NCI-H187 treated with DMSO at 0.1 percent for 48 hours (cell line): ENCODE results near the gene CYBA.
"Not testable (repeated sequence)": the region's sequence is repeated elsewhere in the genome, so short reads cannot be mapped to it uniquely, and the experiment has no call there.

Source experiments
- DNase-seq: peaks from one replicate; lab custom pipeline; 2025; lab: John Stamatoyannopoulos, UW

The CYBA gene

DNA sequence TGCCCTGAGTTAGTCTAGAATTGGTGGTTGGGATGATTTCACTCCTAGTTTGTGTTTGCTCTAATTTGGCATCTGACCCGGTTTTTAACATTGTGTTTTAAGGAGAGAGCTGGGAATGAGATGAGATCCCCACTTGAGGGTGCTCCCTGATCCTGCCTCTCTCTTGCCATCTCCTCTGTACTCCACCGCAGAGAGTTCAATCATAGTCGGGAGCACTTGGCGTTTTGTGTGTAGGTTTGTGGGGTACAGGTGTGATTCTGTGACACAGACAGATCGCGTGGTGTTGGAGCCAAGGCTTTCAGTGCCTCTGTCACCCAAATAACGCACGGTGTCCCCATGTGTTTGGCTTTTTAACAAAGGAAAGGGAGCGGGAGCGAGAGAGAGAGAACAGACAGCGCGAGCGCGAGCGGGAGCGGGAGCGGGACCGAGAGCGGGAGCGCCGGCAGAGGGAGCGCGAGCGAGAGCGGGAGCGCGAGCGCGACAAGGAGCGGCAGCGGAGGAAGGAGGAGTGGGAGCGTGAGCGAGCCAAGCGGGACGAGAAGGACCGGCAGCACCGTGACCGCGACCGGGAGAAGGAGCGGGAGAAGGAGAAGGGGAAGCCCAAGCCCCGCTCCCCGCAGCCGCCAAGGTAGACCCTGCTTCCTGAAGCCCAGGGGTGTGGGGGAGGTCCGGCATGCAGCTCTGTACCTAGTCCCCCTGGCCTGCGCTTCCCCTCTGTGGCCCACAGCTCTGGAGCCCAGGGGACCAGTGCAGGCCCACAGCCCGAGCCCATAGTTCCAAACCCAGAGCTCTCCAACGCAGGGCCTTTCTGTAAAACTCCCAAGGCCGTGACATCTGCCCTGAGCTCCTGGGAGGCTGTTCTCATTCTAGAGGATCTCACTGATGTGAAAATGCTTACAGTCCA, 39.7 kb downstream of the CYBA start:
- no peak for DNase-seq

DNA sequence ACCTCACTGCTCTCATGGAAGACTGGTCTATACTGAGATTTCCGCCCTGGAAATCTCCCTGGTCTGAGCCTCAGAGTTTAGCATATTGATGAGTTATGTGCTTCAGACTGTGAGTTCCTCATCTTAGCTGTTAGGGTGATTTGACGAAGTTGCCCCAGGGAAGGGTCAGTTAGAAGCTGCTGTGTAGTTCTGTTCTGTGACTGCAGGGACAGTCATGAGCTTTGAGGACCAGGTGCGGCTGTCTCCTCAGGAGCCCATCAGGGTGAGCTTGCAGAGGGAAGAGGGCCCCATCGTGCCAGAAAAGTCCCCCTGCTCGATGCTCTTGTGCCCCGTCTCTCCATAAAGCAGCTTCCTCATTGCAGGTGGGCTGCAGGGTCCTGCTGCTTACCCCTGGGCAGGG, 40.8 kb downstream of the CYBA start:
- DNase-seq = no peak

DNA sequence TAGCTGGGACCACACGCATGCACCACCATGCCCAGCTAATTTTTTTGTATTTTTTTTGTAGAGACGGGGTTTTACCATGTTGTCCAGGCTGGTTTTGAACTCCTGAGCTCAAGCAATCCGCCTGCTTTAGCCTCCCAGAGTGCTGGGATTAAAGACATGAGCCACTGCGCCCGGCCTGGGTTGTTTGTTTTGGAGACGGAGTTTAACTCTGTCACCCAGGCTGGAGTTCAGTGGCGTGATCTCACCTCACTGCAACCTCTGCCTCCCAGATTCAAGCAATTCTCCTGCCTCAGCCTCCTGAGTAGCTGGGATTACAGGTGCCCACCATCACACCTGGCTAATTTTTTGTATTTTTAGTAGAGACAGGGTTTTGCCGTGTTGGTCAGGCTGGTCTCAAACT, 41.4 kb downstream of the CYBA start:
- not testable (repeated sequence) for DNase-seq

GRCh38 chr16:88608076-88608475, 42.8 kb downstream of the CYBA start:
- DNase-seq = no peak

- DNase-seq = no peak
These were observed 44.6 kb downstream of the CYBA start for GRCh38 chr16:88606148-88606757.

DNA sequence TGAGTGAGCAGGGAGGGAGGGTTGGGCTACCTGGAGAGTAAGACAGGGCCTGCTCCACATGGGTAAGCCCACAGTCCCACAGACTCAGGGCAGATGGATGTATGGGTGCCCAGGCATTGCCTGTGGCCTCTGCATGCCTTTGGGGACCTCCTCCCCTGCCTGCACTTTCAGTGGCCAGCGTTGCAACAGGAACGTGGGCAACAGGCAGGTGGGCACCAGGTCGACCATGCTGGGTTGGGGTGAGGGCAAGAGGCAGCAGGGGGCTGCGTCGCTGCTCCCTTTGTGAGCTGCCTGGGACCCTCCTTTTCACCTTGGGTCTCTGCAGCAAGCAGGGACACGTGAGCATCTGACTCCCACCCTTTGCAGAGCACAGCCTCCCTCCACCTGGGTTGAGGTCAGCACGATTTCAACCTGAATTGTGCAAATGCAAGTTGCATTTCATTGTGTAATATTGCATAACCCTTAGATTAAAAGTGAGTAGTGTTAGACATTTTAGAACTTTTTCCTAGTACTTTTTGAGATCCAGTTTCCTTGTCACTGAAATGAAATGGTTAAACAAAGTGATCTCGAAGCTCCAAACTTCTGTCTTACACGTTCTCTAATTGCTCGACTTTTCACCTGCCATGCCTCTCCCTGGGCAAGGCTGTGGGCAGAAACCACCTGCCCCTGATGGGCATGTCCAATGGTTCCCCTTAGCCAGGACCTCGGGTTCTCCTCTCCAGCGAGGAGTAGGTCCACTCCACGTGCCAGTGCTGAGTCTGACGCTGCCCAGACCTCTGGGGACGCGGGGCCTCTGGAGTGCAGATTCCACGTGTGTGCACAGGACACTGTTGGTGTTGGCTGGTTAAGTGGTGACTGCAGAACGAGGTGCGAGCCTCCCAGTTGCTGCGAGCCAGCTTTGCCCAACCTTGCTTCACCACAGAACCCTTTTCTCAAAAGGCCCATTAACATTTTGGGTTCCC, 45.4 kb downstream of the CYBA start:
- no peak for DNase-seq

- no peak for DNase-seq
These were observed 48.8 kb downstream of the CYBA start for GRCh38 chr16:88602091-88602490.

DNA sequence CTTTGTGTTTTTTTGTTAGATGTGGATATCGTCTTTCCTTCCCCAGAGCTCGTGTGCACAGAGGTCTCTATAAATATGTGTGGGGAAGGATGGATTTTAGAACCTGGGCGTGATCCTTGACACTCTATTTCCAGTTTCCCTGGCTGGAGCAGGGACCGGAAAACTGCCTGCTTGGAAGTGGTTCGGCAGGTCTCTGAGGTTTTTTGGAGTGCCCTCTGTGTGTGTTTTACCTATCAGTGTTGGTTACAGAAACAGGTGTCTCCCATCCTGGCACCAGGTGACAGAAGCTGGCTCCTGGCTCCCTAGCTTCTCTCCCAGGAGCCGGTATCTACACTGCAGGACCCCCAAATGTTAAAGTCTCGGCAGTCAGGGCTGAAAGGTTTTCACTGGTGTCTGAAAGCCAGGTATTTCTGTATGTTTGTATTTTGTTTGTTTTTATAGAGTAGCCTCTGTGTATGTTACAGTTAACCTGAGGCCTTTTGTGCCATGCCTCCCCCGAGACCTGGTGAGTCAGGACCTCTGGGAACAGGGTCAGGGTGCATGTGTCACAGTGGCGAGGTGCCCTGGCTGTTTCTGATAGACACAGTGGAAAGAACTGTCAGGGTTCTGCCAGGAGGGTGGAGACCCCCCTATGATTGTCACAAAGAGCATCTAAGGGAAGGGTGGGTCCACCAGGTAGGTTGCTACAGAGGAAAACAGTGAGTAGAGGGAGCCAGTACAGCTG, 49.4 kb downstream of the CYBA start:
- DNase-seq = no peak

DNA sequence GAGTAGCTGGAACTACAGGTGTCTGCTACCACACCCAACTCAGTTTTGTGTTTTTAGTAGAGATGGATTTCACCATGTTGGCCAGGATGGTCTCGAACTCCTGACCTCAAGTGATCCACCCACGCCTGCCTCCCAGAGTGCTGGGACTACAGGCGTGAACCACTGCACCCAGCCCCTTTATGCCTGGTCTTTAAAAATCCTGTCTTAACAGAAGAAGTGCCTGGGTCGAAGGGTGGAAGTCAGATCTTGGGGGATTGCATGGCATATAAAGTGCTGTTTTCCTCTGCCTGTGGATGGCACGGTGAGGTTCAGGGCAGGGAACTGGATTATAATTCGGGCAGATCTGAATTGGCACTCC, 50.3 kb downstream of the CYBA start:
- DNase-seq = no peak

GRCh38 chr16:88599825-88600538, 50.9 kb downstream of the CYBA start:
- DNase-seq = no peak

DNA sequence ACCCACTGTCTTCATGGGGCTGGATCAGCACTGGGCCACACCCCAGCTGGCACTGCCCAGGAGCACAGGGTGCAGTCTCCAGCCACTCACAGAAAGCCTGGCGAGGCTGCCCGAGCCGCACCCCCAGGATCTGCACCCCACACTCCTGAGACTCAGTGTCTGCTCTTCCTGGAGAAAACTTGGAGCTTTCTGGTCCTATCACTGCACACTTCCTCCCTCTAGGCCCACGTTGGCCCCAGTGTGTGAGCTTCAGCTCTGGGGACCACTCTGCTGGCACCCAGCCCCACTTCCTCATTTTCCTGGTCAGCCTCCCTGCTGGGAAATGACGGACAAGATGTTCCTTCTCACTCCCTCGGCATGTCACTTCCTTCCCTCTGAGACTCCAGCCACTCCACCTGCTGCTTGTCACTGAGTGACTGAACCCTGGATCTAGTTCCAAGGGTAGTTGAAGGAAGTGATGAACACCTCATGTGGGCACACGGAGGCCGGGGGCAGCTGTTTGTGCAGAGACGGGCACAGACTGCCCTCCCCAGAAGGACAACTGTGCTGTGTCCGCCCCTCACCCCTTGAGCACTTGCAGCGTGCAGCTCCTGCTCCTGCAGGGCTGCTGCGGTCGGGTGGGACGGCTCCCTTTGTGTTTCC, 51.6 kb downstream of the CYBA start:
- no peak for DNase-seq

GRCh38 chr16:88597856-88598491, 52.9 kb downstream of the CYBA start:
- no peak for DNase-seq

DNA sequence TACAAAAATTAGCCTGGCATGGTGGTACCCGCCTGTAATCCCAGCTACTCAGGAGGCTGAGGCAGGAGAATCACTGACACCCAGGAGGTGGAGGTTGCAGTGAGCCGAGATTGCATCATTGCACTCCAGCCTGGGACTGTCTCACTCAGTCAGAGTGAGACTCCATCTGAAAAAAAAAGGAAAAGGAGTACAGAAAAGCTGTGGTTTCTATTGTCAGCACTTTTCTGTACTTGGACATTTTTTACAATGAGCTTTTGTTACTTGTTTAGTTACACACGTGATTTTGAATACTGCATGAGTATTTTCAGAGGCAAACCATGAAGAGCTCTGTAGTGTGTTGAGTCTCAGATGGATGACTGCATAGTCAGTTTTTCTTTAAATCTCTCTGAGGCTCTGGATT, 54.4 kb downstream of the CYBA start:
- no peak for DNase-seq

DNA sequence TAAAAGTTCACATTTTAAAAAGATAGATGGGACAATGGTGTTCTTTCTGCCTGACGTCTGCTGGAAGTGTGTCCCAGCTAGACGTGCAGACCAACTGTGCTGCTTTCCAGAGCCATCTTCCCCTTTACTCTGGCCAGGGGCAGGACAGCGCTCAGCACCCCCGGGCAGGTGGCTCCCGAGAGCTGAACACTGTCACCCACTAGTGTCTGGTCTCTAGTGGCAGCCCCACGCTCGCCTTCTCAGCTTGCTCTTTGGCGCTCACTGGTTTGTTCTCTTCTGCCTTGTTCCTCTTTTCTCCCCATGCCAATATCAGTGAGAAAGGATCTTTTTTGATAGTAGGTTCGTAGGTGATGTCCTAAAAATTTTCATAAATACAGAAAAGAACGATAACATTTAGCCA, 54.9 kb downstream of the CYBA start:
- DNase-seq = no peak

DNA sequence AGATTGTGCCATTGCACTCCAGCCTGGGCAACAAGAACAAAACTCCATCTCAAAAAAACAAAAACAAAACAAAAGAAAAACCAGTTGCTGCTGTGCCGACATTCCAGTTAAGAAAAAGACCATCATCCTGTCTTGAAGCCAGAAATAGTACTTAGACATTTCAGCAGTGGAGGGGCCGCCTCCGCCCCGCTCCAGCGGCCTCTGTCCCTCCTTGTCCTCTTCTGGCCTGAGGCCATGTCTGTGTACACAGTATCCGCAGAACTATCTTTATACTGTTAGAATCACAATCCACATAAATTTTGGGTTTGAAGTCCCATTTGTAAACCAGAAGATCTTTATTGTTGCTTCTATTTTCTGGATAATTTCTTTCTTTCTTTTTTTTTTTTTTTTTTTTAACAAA, 55.8 kb downstream of the CYBA start:
- DNase-seq = no peak

GRCh38 chr16:88593910-88594309, 56.9 kb downstream of the CYBA start:
- no peak for DNase-seq

DNA sequence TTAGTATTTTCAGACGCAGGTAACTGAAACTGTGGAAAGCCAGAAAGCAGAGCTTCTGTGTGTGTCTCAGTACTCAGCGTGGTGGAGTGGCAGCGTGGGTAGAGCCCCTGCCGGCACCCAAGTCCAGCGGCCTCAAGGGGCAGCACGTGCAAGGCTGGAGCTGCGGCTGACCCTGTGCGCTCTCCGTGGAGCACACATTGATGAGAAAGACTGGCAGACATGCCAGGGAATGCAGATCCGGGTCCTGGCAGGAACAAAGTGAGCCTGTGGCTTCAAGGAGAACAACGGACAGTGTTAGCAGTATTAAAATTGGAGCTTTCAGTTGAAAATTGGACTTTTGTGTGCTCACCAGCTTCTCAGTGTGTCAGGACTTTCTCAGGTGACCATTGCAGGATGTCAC, 57.4 kb downstream of the CYBA start:
- no peak for DNase-seq
